ENCODE results near the gene FMOD.
"Not testable (repeated sequence)": the region's sequence is repeated elsewhere in the genome, so short reads cannot be mapped to it uniquely, and the experiment has no call there.

FMOD gene

DNA sequence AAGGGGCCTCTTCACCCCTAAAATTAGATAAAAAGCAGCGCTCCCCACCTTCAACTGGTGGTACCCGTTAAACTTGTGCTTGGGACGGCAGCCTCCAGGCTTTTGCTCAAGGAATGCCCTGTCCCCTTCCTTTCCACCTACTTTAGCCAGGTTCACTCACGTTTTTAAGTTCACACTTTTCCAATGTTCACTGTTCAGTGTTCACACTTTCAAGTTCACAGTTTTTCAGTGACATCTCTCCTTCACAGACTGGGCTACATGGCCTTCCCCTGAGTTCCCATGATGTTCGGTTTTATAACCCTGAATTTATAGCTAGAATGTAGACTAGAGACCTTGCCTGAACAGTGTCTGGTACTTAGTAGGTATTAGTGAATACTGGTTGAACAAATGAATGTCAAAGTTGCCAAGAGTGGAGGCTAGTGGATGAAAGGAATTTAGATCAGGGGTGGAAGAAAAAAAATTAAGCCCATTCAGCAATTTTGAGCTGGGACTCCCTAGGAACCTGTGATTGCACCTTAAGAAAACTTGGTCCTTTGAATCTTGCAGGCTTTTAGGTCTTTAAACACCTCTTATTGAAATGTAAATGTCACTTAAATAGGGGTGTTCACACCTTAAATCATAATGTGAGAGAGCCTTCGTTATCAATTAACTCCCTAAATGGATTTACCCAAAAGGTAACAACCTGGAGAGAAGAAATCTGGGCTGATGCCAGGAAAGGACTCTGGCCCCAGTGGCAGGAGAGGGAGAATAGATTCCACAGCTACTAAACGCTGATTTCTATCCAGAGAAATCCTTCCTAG, 33.3 kb downstream of the FMOD start:
- Mint-ChIP-seq H3K27me3 (ENCODE audit: low read depth) (peaks cover 4% of the 10 kb centered on the region), H3K36me3 (ENCODE audit: low read depth) (no peaks in the 10 kb centered on the region), H3K4me1 (peaks cover 54% of the 10 kb centered on the region), H3K9me3 (no peaks in the 10 kb centered on the region), H3K4me3 (no peak overlapping the region), H3K27ac (peak overlapping the region; percentile 64 to 98 (median 67))
- TF ChIP-seq, protein P1, sequence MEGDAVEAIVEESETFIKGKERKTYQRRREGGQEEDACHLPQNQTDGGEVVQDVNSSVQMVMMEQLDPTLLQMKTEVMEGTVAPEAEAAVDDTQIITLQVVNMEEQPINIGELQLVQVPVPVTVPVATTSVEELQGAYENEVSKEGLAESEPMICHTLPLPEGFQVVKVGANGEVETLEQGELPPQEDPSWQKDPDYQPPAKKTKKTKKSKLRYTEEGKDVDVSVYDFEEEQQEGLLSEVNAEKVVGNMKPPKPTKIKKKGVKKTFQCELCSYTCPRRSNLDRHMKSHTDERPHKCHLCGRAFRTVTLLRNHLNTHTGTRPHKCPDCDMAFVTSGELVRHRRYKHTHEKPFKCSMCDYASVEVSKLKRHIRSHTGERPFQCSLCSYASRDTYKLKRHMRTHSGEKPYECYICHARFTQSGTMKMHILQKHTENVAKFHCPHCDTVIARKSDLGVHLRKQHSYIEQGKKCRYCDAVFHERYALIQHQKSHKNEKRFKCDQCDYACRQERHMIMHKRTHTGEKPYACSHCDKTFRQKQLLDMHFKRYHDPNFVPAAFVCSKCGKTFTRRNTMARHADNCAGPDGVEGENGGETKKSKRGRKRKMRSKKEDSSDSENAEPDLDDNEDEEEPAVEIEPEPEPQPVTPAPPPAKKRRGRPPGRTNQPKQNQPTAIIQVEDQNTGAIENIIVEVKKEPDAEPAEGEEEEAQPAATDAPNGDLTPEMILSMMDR (IDR thresholded peaks at IDR 0.05; ENCODE audit: unreplicated experiment in 3 of 3), result no peak

DNA sequence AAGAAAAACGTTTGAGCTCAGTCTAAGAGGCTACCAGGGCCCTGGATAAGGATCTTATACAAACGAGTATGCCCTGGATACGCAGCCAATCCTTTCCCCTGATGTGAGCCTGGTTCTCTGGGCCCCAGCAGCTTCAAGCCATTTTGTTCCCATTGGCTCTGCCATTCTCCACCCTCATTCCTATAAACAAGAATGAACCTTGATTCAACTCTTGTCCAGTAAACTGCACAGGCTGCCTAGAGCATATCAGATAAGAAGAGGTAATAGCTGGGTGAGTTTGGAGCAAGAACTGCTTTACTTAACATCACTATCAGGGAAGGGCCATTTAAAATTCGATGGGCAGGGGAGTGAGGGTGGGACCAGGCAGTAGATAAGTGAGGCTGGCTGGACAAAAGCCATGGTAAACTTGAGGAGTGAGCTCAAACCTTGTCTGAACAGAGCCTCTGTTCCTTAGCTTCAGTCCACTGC, 34.3 kb downstream of the FMOD start:
- TF ChIP-seq, protein P1 (IDR thresholded peaks at IDR 0.05; ENCODE audit: unreplicated experiment in 3 of 3), result no peak
- H3K36me3 Mint-ChIP-seq (ENCODE audit: low read depth), result no peaks in the 10 kb centered on the region
- peak overlapping the region; percentile 67 to 95 (median 91) for H3K27ac Mint-ChIP-seq
- H3K4me1 Mint-ChIP-seq, result peaks cover 44% of the 10 kb centered on the region
- no peaks in the 10 kb centered on the region for H3K9me3 Mint-ChIP-seq
- H3K4me3 Mint-ChIP-seq, result no peak overlapping the region
- peaks cover 4% of the 10 kb centered on the region for H3K27me3 Mint-ChIP-seq (ENCODE audit: low read depth)

DNA sequence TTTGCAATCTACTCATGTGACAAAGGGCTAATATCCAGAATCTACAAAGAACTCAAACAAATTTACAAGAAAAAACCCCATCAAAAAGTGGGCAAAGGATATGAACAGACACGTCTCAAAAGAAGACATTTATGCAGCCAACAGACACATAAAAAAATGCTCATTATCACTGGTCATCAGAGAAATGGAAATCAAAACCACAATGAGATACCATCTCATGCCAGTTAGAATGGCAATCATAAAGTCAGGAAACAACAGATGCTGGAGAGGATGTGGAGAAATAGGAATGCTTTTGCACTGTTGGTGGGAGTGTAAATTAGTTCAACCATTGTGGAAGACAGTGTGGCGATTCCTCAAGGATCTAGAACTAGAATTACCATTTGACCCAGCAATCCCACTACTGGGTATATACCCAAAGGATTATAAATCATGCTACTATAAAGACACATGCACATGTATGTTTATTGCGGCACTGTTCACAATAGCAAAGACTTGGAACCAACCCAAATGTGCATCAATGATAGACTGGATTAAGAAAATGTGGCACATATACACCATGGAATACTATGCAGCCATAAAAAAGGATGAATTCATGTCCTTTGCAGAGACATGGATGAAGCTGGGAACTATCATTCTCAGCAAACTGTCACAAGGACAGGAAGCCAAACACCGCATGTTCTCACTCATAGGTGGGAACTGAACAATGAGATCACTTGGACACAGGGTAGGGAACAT, 36.7 kb downstream of the FMOD start:
- H3K27ac Mint-ChIP-seq, result peak overlapping the region in 1 of 3 experiments; percentile 68
- H3K27me3 Mint-ChIP-seq (ENCODE audit: low read depth); H3K4me3 Mint-ChIP-seq; H3K9me3 Mint-ChIP-seq: not testable (repeated sequence)
- peaks cover 12% of the 10 kb centered on the region for H3K36me3 Mint-ChIP-seq (ENCODE audit: low read depth)
- H3K4me1 Mint-ChIP-seq, result peaks cover 33% of the 10 kb centered on the region

DNA sequence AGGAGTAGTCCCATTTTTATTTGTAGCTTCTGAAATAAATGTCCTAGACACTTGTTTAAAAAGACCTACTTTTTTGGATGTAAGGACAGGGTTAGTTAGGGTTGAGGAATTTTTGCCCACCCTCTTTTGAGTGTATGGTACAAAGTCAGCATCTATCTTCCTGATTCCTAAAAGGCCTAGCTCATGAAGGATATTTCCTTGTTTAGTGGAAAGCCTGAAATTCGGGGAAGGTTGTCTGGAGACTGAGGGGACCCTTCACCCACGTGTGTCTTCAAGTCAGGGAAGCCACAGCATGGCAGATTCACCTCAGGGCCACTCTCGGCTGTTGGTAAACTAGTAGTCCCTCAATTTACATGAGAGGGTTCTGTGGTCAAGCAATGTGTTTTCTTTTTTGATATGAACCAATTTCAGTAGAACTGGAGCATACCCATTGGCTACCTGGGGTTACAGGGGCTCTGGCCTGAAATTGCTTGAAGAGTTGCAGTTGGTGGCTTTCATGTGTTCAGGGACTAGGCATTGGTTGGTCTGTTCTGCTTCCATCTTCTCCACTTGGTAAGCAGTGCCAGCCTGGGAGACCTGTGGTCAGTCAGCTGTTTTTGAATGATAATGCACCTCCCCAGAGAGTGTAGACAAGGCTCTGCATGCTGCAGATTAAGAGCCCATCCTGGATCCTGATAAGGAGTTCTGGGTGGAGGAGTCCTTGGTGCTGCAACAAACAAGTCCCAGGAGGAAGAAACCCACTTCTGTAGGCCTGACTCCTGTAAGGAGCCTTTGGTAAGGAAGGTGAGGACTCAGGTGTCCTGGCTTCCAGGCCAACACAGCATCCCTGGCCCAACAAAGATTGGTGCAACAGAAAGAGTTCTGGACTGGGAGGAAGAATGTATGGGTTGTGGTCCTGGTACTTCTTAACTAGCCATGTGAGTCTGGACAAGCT, 39.3 kb downstream of the FMOD start:
- H3K27ac Mint-ChIP-seq, result peak overlapping the region in 1 of 3 experiments; percentile 41
- TF ChIP-seq, protein P1 (IDR thresholded peaks at IDR 0.05; ENCODE audit: unreplicated experiment in 3 of 3), result no peak
- peaks cover 28% of the 10 kb centered on the region for H3K36me3 Mint-ChIP-seq (ENCODE audit: low read depth)
- no peaks in the 10 kb centered on the region for H3K27me3 Mint-ChIP-seq (ENCODE audit: low read depth)
- no peak overlapping the region for H3K4me3 Mint-ChIP-seq
- no peaks in the 10 kb centered on the region for H3K9me3 Mint-ChIP-seq
- H3K4me1 Mint-ChIP-seq, result peaks cover 43% of the 10 kb centered on the region

DNA sequence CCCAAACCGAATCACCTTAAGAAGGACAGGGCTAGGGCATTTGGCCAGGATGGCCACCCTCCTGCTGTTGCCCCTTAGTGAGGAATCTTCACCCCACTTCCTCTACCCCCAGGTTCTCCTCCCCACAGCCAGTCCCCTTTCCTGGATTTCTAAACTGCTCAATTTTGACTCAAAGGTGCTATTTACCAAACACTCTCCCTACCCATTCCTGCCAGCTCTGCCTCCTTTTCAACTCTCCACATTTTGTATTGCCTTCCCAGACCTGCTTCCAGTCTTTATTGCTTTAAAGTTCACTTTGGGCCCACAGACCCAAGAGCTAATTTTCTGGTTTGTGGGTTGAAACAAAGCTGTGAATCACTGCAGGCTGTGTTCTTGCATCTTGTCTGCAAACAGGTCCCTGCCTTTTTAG, 42.0 kb downstream of the FMOD start:
- peaks cover 47% of the 10 kb centered on the region for H3K4me1 Mint-ChIP-seq
- TF ChIP-seq, protein P1 (IDR thresholded peaks at IDR 0.05; ENCODE audit: unreplicated experiment in 3 of 3), result no peak
- H3K4me3 Mint-ChIP-seq, result peak overlapping the region; percentile 80 to 92 (median 90)
- H3K27ac Mint-ChIP-seq, result peak overlapping the region; percentile 77 to 87 (median 82)
- no peaks in the 10 kb centered on the region for H3K9me3 Mint-ChIP-seq
- H3K36me3 Mint-ChIP-seq (ENCODE audit: low read depth), result peaks cover 28% of the 10 kb centered on the region
- H3K27me3 Mint-ChIP-seq (ENCODE audit: low read depth), result no peaks in the 10 kb centered on the region

Measured in nephron (organoid).